Pons (tissue), 1 donor: Measurements from ENCODE around the gene PROSER3.
"Not testable (repeated sequence)": the region's sequence is repeated elsewhere in the genome, so short reads cannot be mapped to it uniquely, and the experiment has no call there.

ENCODE experiments used
- DNase-seq: peaks from one replicate; pipeline ENCODE4 v3.0.0-alpha.2; 2016; ENCODE audit warnings: low spot score

PROSER3 gene

GRCh38 chr19:35755131-35755549, 2.8 kb upstream of the PROSER3 start:
- DNase-seq, result no peak

- DNase-seq, result no peak
Observed at GRCh38 chr19:35755550-35756376, 2.2 kb upstream of the PROSER3 start.

- no peak for DNase-seq
Observed at GRCh38 chr19:35756377-35757230, 1.4 kb upstream of the PROSER3 start, which contains the start of gene HSPB6. Gene HSPB6 (minus strand): TSS chr19:35757029. CDS start chr19:35757008, 21 bp downstream.

GRCh38 chr19:35757231-35757748, 686 bp upstream of the PROSER3 start:
- peak; percentile 39 for DNase-seq

GRCh38 chr19:35759697-35760096, 1.7 kb downstream of the PROSER3 start:
- no peak for DNase-seq

- DNase-seq, result no peak
Observed at GRCh38 chr19:35760711-35761349, 2.9 kb downstream of the PROSER3 start.

- DNase-seq, result no peak
Observed at GRCh38 chr19:35764432-35765315, 6.7 kb downstream of the PROSER3 start.

- DNase-seq, result no peak
Observed at GRCh38 chr19:35766571-35767104, 8.7 kb downstream of the PROSER3 start.

- no peak for DNase-seq
Observed at GRCh38 chr19:35767288-35768081, 9.5 kb downstream of the PROSER3 start.

GRCh38 chr19:35768082-35768421, 10.1 kb downstream of the PROSER3 start:
- DNase-seq, result no peak

- not testable (repeated sequence) for DNase-seq
Observed at GRCh38 chr19:35772362-35772761, 14.4 kb downstream of the PROSER3 start.

- DNase-seq, result no peak
Observed at GRCh38 chr19:35773020-35773806, 15.2 kb downstream of the PROSER3 start.

GRCh38 chr19:35774274-35775045, 16.5 kb downstream of the PROSER3 start:
- DNase-seq, result no peak

GRCh38 chr19:35775046-35775297, 17.0 kb downstream of the PROSER3 start:
- DNase-seq, result no peak

- DNase-seq, result peak; percentile 98
Observed at GRCh38 chr19:35775298-35776101, 17.5 kb downstream of the PROSER3 start, which contains the start of gene ARHGAP33. Gene ARHGAP33 (plus strand): TSS chr19:35775564. CDS start chr19:35775659, 95 bp downstream.

GRCh38 chr19:35776102-35776788, 18.3 kb downstream of the PROSER3 start:
- DNase-seq, result peak; percentile 27
